H1 (cell line): ENCODE measurements around the gene AGBL1. TPM values are rescaled to one million over a fixed set of nuclear protein-coding genes. Genes with fewer than 3 reads are reported as not detected.

Experiments used
- CTCF ChIA-PET: fragments of 300-600 bp; sonication (Branson Sonifier 250); formaldehyde crosslinking; loops from one replicate; lab custom pipeline; 2021; ENCODE audit not compliant: partially characterized antibody; lab: Charles Lee
- POLR2A ChIA-PET: fragments of 300-600 bp; sonication (Branson Sonifier 250); formaldehyde crosslinking; loops from one replicate; lab custom pipeline; 2021; ENCODE audit warnings: inconsistent platforms; ENCODE audit not compliant: partially characterized antibody; lab: Charles Lee
- DNase-seq, 2 experiments: peaks; one replicate each; pipeline versions ENCODE4 v3.0.0 to v3.0.0-alpha.2; 2010 to 2022; ENCODE audit warnings: low spot score in 2 of 2, low read depth in 1 of 2, mixed read lengths in 1 of 2
- FAIRE-seq: peaks from 2 replicates; lab custom pipeline; 2011; peaks lifted over from hg19 to GRCh38; lab: Jason Lieb, UNC
- H2AFZ ChIP-seq: 2 replicates; pipeline ENCODE4 v1.8.1; 2012; ENCODE audit warnings: low read length, inconsistent platforms
- H2AK5ac ChIP-seq: 2 replicates; pipeline ENCODE4 v1.6.1; 2013; ENCODE audit warnings: low read depth, low read length
- H2BK120ac ChIP-seq: replicated peaks from 2 replicates; pipeline ENCODE3; 2013; ENCODE audit warnings: low read depth, low read length, inconsistent platforms
- H2BK12ac ChIP-seq: 2 replicates; pipeline ENCODE4 v1.6.1; 2013; ENCODE audit warnings: low read depth, low read length
- H2BK15ac ChIP-seq: 2 replicates; pipeline ENCODE4 v1.6.1; 2013; ENCODE audit warnings: low read length
- H2BK20ac ChIP-seq: 2 replicates; pipeline ENCODE4 v1.6.1; 2013; ENCODE audit warnings: low read length
- H2BK5ac ChIP-seq: 2 replicates; pipeline ENCODE4 v1.6.1; 2013; ENCODE audit warnings: low read depth, low read length
- H3K14ac ChIP-seq: 2 replicates; pipeline ENCODE4 v1.6.1; 2013; ENCODE audit warnings: inconsistent platforms; ENCODE audit not compliant: insufficient read length
- H3K18ac ChIP-seq: 2 replicates; pipeline ENCODE4 v1.6.1; 2013; ENCODE audit warnings: low read length; ENCODE audit errors: extremely low read depth
- H3K23ac ChIP-seq: 2 replicates; pipeline ENCODE4 v1.6.1; 2013; ENCODE audit warnings: inconsistent platforms; ENCODE audit not compliant: insufficient read length
- H3K23me2 ChIP-seq: 2 replicates; pipeline ENCODE4 v1.6.1; 2013; ENCODE audit warnings: low read depth, low read length
- H3K27ac ChIP-seq: 2 replicates; pipeline ENCODE4 v1.6.1; 2011; ENCODE audit warnings: low read depth, low read length, inconsistent platforms
- H3K27me3 ChIP-seq, 4 experiments: replicated peaks in 1 of 4; 1 replicate in 1 of 4; 2 replicates in 3 of 4; pipeline versions ENCODE4 v1.6.1 to v1.8.1; 2011 to 2013; ENCODE audit warnings: low read length in 3 of 4, mild to moderate bottlenecking in 3 of 4, inconsistent platforms in 2 of 4, mixed read lengths in 2 of 4, moderate library complexity in 1 of 4; ENCODE audit not compliant: control insufficient read depth in 3 of 4, insufficient read depth in 3 of 4; ENCODE audit errors: extremely low read depth in 1 of 4
- H3K36me3 ChIP-seq, 4 experiments: 2 replicates each; pipeline versions ENCODE4 v1.6.1 to v1.8.1; 2011 to 2013; ENCODE audit warnings: mild to moderate bottlenecking in 4 of 4, low read length in 3 of 4, moderate library complexity in 2 of 4, control low read depth in 1 of 4, inconsistent platforms in 1 of 4; ENCODE audit not compliant: insufficient read depth in 4 of 4, control insufficient read depth in 2 of 4
- H3K4ac ChIP-seq: replicated peaks from 2 replicates; pipeline ENCODE3; 2013; ENCODE audit warnings: low read length, low read depth, mixed read lengths, inconsistent platforms; ENCODE audit not compliant: insufficient read length
- H3K4me1 ChIP-seq, 4 experiments: replicated peaks in 1 of 4; 1 replicate in 1 of 4; 2 replicates in 3 of 4; pipeline versions ENCODE4 v1.6.1 to v1.8.1; 2011 to 2013; ENCODE audit warnings: low read length in 3 of 4, inconsistent platforms in 2 of 4, mixed read lengths in 1 of 4; ENCODE audit not compliant: insufficient read depth in 4 of 4, control insufficient read depth in 3 of 4
- H3K4me2 ChIP-seq, 2 experiments: 2 replicates each; pipeline versions ENCODE4 v1.6.1 to v1.8.1; 2011 to 2013; ENCODE audit warnings: low read depth in 2 of 2, low read length in 2 of 2, control low read depth in 1 of 2, inconsistent platforms in 1 of 2, mild to moderate bottlenecking in 1 of 2; ENCODE audit not compliant: insufficient read depth in 1 of 2
- H3K4me3 ChIP-seq, 4 experiments: fragments of 200-600, 300-600 bp in 1 of 4; sonication (generic), shearing (Covaris generic), sonication (Bioruptor Twin) in 1 of 4; 2 replicates each; pipeline versions ENCODE4 v1.5.1 to v1.8.1; 2011 to 2016; ENCODE audit warnings: low read length in 4 of 4, low read depth in 3 of 4, control low read depth in 2 of 4, inconsistent platforms in 2 of 4, mild to moderate bottlenecking in 2 of 4, mixed read lengths in 1 of 4, moderate library complexity in 1 of 4; ENCODE audit not compliant: insufficient read depth in 2 of 4; ENCODE audit errors: extremely low read depth in 1 of 4
- H3K56ac ChIP-seq: replicated peaks from 2 replicates; pipeline ENCODE3; 2013; ENCODE audit warnings: low read depth, mild to moderate bottlenecking, mixed read lengths, low read length, inconsistent platforms; ENCODE audit not compliant: insufficient read length
- H3K79me1 ChIP-seq: 2 replicates; pipeline ENCODE4 v1.6.1; 2013; ENCODE audit warnings: low read depth, low read length, control low read depth
- H3K79me2 ChIP-seq, 2 experiments: 2 replicates each; pipeline versions ENCODE4 v1.6.1 to v1.8.1; 2012 to 2013; ENCODE audit warnings: low read length in 2 of 2, mild to moderate bottlenecking in 2 of 2, inconsistent platforms in 1 of 2; ENCODE audit not compliant: insufficient read depth in 2 of 2, control insufficient read depth in 1 of 2
- H3K9ac ChIP-seq, 4 experiments: replicated peaks in 1 of 4; 1 replicate in 1 of 4; 2 replicates in 3 of 4; pipeline versions ENCODE4 v1.6.1 to v1.8.1; 2011 to 2013; ENCODE audit warnings: low read depth in 3 of 4, low read length in 3 of 4, control low read depth in 2 of 4, mild to moderate bottlenecking in 2 of 4, moderate library complexity in 2 of 4, inconsistent platforms in 1 of 4; ENCODE audit errors: extremely low read depth in 1 of 4
- H3K9me3 ChIP-seq, 2 experiments: 2 replicates each; pipeline versions ENCODE4 v1.6.1 to v1.8.1; 2012 to 2013; ENCODE audit warnings: mild to moderate bottlenecking in 2 of 2, moderate library complexity in 2 of 2, control low read depth in 1 of 2, inconsistent platforms in 1 of 2, low read depth in 1 of 2, low read length in 1 of 2, mixed read lengths in 1 of 2; ENCODE audit not compliant: insufficient read depth in 2 of 2
- H4K20me1 ChIP-seq, 2 experiments: replicated peaks in 1 of 2; 2 replicates each; pipeline versions ENCODE3 to v1.8.1; 2011 to 2013; ENCODE audit warnings: inconsistent platforms in 2 of 2, low read length in 2 of 2, mild to moderate bottlenecking in 1 of 2; ENCODE audit not compliant: insufficient read depth in 2 of 2, control insufficient read depth in 1 of 2
- H4K5ac ChIP-seq: 2 replicates; pipeline ENCODE4 v1.6.1; 2013; ENCODE audit warnings: low read length, low read depth, mixed read lengths, inconsistent platforms; ENCODE audit not compliant: insufficient read length
- H4K8ac ChIP-seq: 2 replicates; pipeline ENCODE4 v1.8.0; 2013; ENCODE audit warnings: mild to moderate bottlenecking, moderate library complexity, low read length, inconsistent platforms; ENCODE audit not compliant: insufficient read depth; ENCODE audit errors: extremely low read depth
- H4K91ac ChIP-seq: replicated peaks from 2 replicates; pipeline ENCODE3; 2013; ENCODE audit warnings: low read length, mixed read lengths, inconsistent platforms; ENCODE audit not compliant: insufficient read length
- SIX5 ChIP-seq: IDR thresholded peaks from 2 replicates; pipeline ENCODE4 v1.6.1; 2011; ENCODE audit warnings: mild to moderate bottlenecking, low read depth, low read length
- SP2 ChIP-seq: IDR thresholded peaks from 2 replicates; pipeline ENCODE4 v1.6.1; 2012; ENCODE audit warnings: mild to moderate bottlenecking, low read length, inconsistent platforms
- WGBS, 2 experiments: shearing (Covaris generic) in 1 of 2; methylation state at CpG; one replicate each; pipeline versions ENCODE4 v1.1.6 to v1.1.7; 2013 to 2015; ENCODE audit warnings: low lambda C conversion rate in 2 of 2, mixed read lengths in 2 of 2, inconsistent platforms in 1 of 2, low coverage in 1 of 2, missing lambda C conversion rate in 1 of 2; ENCODE audit not compliant: insufficient replicate concordance in 2 of 2, insufficient coverage in 1 of 2, insufficient read length in 1 of 2; ENCODE audit errors: extremely low coverage in 1 of 2, missing lambda C conversion rate in 1 of 2; 5-methylcytosine and 5-hydroxymethylcytosine counted together
- polyA plus RNA-seq, 7 experiments: library from polyadenylated mRNA; depleted of rRNA in 3 of 7; stranded (reverse) in 5 of 7; unstranded in 2 of 7; fragments of >200 nt in 5 of 7; fragments of 200-250 nt in 2 of 7; gene quantifications; 1 replicate in 5 of 7; 2 replicates in 1 of 7; 4 replicates in 1 of 7; pipeline versions ENCODE4 v1.2.1 to v1.2.3, GENCODE V29; 2011 to 2013; ENCODE audit warnings: missing spikeins in 2 of 7, mixed read lengths in 2 of 7
- total RNA-seq: library from RNA; stranded (reverse); fragmentation: NEBNext Ultra II Directional; extraction: Animal tissue kit (Norgen Biotek cat#: 25700); gene quantifications from 2 replicates; pipeline ENCODE4 v1.2.1, GENCODE V29; 2021

Gene AGBL1
- total and polyA plus RNA-seq, 2 of the 8 experiments (the other 6 are each of a cell fraction or from before 2014, with no cell fraction given), result not detected

DNA sequence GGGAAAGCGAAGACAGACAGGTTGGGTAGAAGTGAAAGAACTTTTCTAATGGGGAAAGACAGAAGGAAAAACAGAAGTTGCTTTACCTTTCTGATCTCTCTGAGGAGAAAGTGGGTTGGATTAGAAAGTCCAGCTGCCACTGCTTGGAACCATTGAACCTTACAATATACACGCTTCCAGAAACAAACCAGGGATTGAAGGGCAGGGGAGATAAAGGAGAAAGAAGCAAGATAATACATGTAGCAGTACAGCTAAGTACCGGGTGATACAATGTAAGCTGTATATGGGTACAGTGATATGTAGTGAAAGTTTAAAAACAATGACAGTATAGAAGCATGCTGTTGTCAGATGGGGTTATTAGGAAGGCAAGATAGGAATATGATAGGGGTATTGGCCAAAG, 684.4 kb downstream of the AGBL1 start:
- DNase-seq, result no peak
- Histone ChIP-seq H3K36me3 (no peaks in the 10 kb centered on the region), H3K79me1 (no peaks in the 10 kb centered on the region), H3K14ac (no peak overlapping the region), H2AK5ac (no peak overlapping the region), H3K23ac (no peak overlapping the region), H3K18ac (no peak overlapping the region), H3K4ac (no peak overlapping the region), H2BK12ac (no peak overlapping the region), H4K20me1 (no peaks in the 10 kb centered on the region), H2BK5ac (no peak overlapping the region), H4K91ac (no peak overlapping the region), H3K4me3 (no peak overlapping the region), H4K5ac (no peak overlapping the region), H3K27ac (no peak overlapping the region), H2BK20ac (no peak overlapping the region), H3K56ac (no peak overlapping the region), H3K79me2 (no peaks in the 10 kb centered on the region), H2AFZ (no peak overlapping the region), H3K9me3 (no peaks in the 10 kb centered on the region), H3K4me2 (no peak overlapping the region), H3K4me1 (no peaks in the 10 kb centered on the region), H3K23me2 (no peaks in the 10 kb centered on the region), H4K8ac (no peak overlapping the region), H3K27me3 (no peaks in the 10 kb centered on the region), H2BK15ac (no peak overlapping the region), H3K9ac (no peak overlapping the region), H2BK120ac (no peak overlapping the region)
- TF ChIP-seq SP2 (no peak), SIX5 (no peak)
- no peak for FAIRE-seq
- CTCF ChIA-PET, result interaction anchor here (4.2 kb wide), 1 partner anchor 21 kb away, joined by 15 read pairs; no protein-coding TSS in a partner anchor
- POLR2A ChIA-PET, result no interaction called here
- whole genome bisulfite sequencing, 2 experiments, result 86% methylated on average over 3 of the region's 3 CpGs; no CpG with 5 or more reads in 1 of the 2 experiments
